Thyroid gland (tissue), 4 donors: Measurements from ENCODE around the gene SMS.

Experiments
- POLR2A ChIP-seq, 2 donors: fragments of 450-650 bp; IDR thresholded peaks; one replicate each; pipeline ENCODE4 v1.6.1; 2017; ENCODE audit warnings: antibody characterized with exemption in 2 of 2, mild to moderate bottlenecking in 2 of 2, moderate library complexity in 1 of 2
- TF ChIP-seq, protein P1 (sequence below), 6 experiments: fragments of 200-600 bp in 3 of 6; fragments of 450-650 bp in 3 of 6; sonication (generic) in 3 of 6; IDR thresholded peaks; one replicate each; pipeline ENCODE4 v1.5.1; 2016 to 2019; ENCODE audit warnings: antibody characterized with exemption in 6 of 6, mild to moderate bottlenecking in 2 of 6, inconsistent platforms in 1 of 6, moderate library complexity in 1 of 6

DNA sequence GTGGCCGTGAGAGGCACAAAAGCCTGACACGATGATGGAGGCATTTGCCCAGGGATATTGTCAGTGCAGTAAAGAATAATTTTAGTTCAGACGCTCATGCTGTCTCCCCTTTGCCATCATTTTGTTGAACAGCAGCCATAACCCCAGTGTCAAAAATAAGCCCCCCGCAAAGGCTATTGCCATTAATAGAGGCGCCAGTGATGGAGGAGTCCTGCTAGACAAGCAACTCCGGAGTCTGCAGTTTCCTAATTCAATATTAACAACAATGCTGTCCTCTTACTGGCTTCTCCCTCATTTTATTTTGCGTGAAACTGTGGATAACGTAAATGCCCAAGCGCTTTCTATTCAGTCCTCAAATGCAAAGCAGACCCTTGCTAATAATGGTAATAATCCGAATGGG is 603 bp upstream of the SMS start:
- TF ChIP-seq, protein P1, sequence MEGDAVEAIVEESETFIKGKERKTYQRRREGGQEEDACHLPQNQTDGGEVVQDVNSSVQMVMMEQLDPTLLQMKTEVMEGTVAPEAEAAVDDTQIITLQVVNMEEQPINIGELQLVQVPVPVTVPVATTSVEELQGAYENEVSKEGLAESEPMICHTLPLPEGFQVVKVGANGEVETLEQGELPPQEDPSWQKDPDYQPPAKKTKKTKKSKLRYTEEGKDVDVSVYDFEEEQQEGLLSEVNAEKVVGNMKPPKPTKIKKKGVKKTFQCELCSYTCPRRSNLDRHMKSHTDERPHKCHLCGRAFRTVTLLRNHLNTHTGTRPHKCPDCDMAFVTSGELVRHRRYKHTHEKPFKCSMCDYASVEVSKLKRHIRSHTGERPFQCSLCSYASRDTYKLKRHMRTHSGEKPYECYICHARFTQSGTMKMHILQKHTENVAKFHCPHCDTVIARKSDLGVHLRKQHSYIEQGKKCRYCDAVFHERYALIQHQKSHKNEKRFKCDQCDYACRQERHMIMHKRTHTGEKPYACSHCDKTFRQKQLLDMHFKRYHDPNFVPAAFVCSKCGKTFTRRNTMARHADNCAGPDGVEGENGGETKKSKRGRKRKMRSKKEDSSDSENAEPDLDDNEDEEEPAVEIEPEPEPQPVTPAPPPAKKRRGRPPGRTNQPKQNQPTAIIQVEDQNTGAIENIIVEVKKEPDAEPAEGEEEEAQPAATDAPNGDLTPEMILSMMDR (IDR thresholded peaks at IDR 0.05), result no peak
- no peak for TF ChIP-seq POLR2A (IDR thresholded peaks at IDR 0.05)
